ENCODE results near the gene PCSK4. TPM values are rescaled to one million over a fixed set of nuclear protein-coding genes. Genes with fewer than 3 reads are reported as not detected.

The PCSK4 gene
- total and polyA plus RNA-seq, 10 of the 15 experiments (the other 5 are each of a cell fraction or from before 2014, with no cell fraction given): 0.27 to 0.99 (median 0.40) TPM; not detected in 3

GRCh38 chr19:1514986-1515721, 25.0 kb upstream of the PCSK4 start:
- no TSS peak for BruUV-seq (replicated peaks)
- CTCF ChIA-PET: interaction anchor here (0.9 kb wide), 1 partner anchor 13 kb away, joined by 4 read pairs; no protein-coding TSS in a partner anchor

More at GRCh38 chr19:1514986-1515721, 25.0 kb upstream of the PCSK4 start:
- Histone ChIP-seq H3K9me3 (replicated peaks; ENCODE audit: control insufficient read depth, insufficient read depth, low read length) (no peaks in the 10 kb centered on the region), H3K27me3 (replicated peaks in 1 of 2; ENCODE audit: control insufficient read depth in 2 of 2, insufficient read depth in 2 of 2, low read length in 1 of 2) (no peaks in the 10 kb centered on the region), H3K4me1 (ENCODE audit: control insufficient read depth, insufficient read depth, low read length) (no peaks in the 10 kb centered on the region), H2AFZ (ENCODE audit: control insufficient read depth, low read depth, low read length) (no peak overlapping the region), H3K4me2 (ENCODE audit: control insufficient read depth, insufficient read depth) (no peak overlapping the region), H3K9ac (ENCODE audit: control insufficient read depth, insufficient read depth, low read length) (no peak overlapping the region), H4K20me1 (ENCODE audit: control insufficient read depth, insufficient read depth) (no peaks in the 10 kb centered on the region), H3K79me2 (ENCODE audit: control insufficient read depth, insufficient read depth, low read length) (no peaks in the 10 kb centered on the region), H3K36me3 (ENCODE audit: control insufficient read depth in 2 of 2, insufficient read depth in 2 of 2, low read length in 1 of 2) (no peaks in the 10 kb centered on the region), H3K4me3 (no peak overlapping the region), H3K27ac (ENCODE audit: control insufficient read depth, insufficient read depth) (no peak overlapping the region)
- TF ChIP-seq CBFB (IDR thresholded peaks at IDR 0.05; ENCODE audit: low read depth): no peak
- TF ChIP-seq NRF1 (conservative IDR thresholded peaks at IDR 0.05; ENCODE audit: low read depth, low read length): no peak
- no peak for TF ChIP-seq GABPA (IDR thresholded peaks at IDR 0.05; ENCODE audit: low read depth)
- TF ChIP-seq GATAD2B (conservative IDR thresholded peaks at IDR 0.05; ENCODE audit: low read depth): no peak
- TF ChIP-seq ZNF592 (IDR thresholded peaks at IDR 0.05): no peak
- TF ChIP-seq DPF2 (IDR thresholded peaks at IDR 0.05): no peak
- no peak for TF ChIP-seq HDAC2 (IDR thresholded peaks at IDR 0.05)
- TF ChIP-seq ZNF274 (IDR thresholded peaks at IDR 0.05; ENCODE audit: insufficient read depth, insufficient read length): no peak
- TF ChIP-seq ASH2L (IDR thresholded peaks at IDR 0.05; ENCODE audit: borderline replicate concordance, low read depth): no peak
- no peak for TF ChIP-seq RB1 (IDR thresholded peaks at IDR 0.05; ENCODE audit: borderline replicate concordance)
- no peak for TF ChIP-seq BCL3 (IDR thresholded peaks at IDR 0.05; ENCODE audit: borderline replicate concordance, insufficient read depth, low read depth, low read length, poor library complexity, severe bottlenecking)
- no peak for TF ChIP-seq RFX5 (IDR thresholded peaks at IDR 0.05; ENCODE audit: low read depth, low read length)
- no peak for TF ChIP-seq NFYB (IDR thresholded peaks at IDR 0.05; ENCODE audit: insufficient read depth, low read depth, low read length)
- no peak for TF ChIP-seq WRNIP1 (IDR thresholded peaks at IDR 0.05; ENCODE audit: borderline replicate concordance, low read depth, low read length)
- TF ChIP-seq KDM1A (IDR thresholded peaks at IDR 0.05; ENCODE audit: borderline replicate concordance): no peak
- no peak for DNase-seq (ENCODE audit: low read depth, low spot score)
- ATAC-seq: no peak
- ChIA-PET SMC1A (ENCODE audit: uncharacterized antibody, unreplicated experiment) (no interaction called here), RAD21 (ENCODE audit: unreplicated experiment) (no interaction called here), POLR2A (no interaction called here)
- 70% methylated on average over 13 of the region's 14 CpGs for WGBS (ENCODE audit: insufficient coverage, insufficient replicate concordance, low lambda C conversion rate, missing lambda C conversion rate)
- in situ Hi-C loops (cut with MboI) (no loop called here), intact Hi-C loops (cut with micrococcal nuclease; ENCODE audit: unreplicated experiment) (no loop called here)
- no peak for FAIRE-seq

Data from GM12878 (cell line).